Large intestine (tissue), 3 donors: ENCODE results near the gene PDE8B. TPM values are rescaled to one million over a fixed set of nuclear protein-coding genes. Genes with fewer than 3 reads are reported as not detected.

Source experiments
- DNase-seq, 2 donors: peaks; one replicate each; pipeline versions ENCODE4 v3.0.0 to v3.0.0-alpha.2; 2013
- H3K27ac ChIP-seq: one replicate; pipeline ENCODE4 v1.5.1; 2013; ENCODE audit warnings: low read length
- H3K27me3 ChIP-seq: 2 replicates; pipeline ENCODE4 v1.6.1; 2013; ENCODE audit warnings: low read length; ENCODE audit not compliant: control insufficient read depth, insufficient read depth
- H3K36me3 ChIP-seq: 2 replicates; pipeline ENCODE4 v1.6.1; 2013; ENCODE audit warnings: low read length; ENCODE audit not compliant: control insufficient read depth, insufficient read depth
- H3K4me1 ChIP-seq: one replicate; pipeline ENCODE4 v1.6.1; 2013; ENCODE audit warnings: low read length; ENCODE audit not compliant: control insufficient read depth, insufficient read depth
- H3K4me3 ChIP-seq: one replicate; pipeline ENCODE4 v1.5.1; 2013; ENCODE audit warnings: low read length
- H3K9me3 ChIP-seq: one replicate; pipeline ENCODE4 v1.6.1; 2013; ENCODE audit warnings: mild to moderate bottlenecking, low read depth, low read length, moderate library complexity; ENCODE audit not compliant: control insufficient read depth
- WGBS: methylation state at CpG from one replicate; pipeline ENCODE4 v1.1.5; 2013; ENCODE audit warnings: low lambda C conversion rate; ENCODE audit not compliant: insufficient coverage; 5-methylcytosine and 5-hydroxymethylcytosine counted together
- polyA plus RNA-seq: library from polyadenylated mRNA; unstranded; fragments of 120-200 nt; gene quantifications from one replicate; pipeline ENCODE4 v1.2.1, GENCODE V29; 2013

PDE8B gene
- polyA plus RNA-seq, 1 donor: 4.0 TPM

- no peaks in the 10 kb centered on the region for H3K9me3 ChIP-seq
- 100% methylated on average over 1 of the region's 2 CpGs for WGBS
- H3K4me1 ChIP-seq: no peaks in the 10 kb centered on the region
- no peaks in the 10 kb centered on the region for H3K36me3 ChIP-seq
- no peak for DNase-seq
- no peaks in the 10 kb centered on the region for H3K27me3 ChIP-seq
- no peak overlapping the region for H3K4me3 ChIP-seq
- H3K27ac ChIP-seq: no peak overlapping the region
These were observed 17.9 kb upstream of the PDE8B start for GRCh38 chr5:77192441-77193050.

- Histone ChIP-seq H3K4me1 (no peaks in the 10 kb centered on the region), H3K9me3 (no peaks in the 10 kb centered on the region), H3K27me3 (no peaks in the 10 kb centered on the region), H3K36me3 (no peaks in the 10 kb centered on the region), H3K4me3 (no peak overlapping the region), H3K27ac (no peak overlapping the region)
- no peak for DNase-seq
These were observed 15.7 kb upstream of the PDE8B start for GRCh38 chr5:77194762-77195161.

GRCh38 chr5:77197840-77198554 is 12.5 kb upstream of the PDE8B start:
- H3K9me3 ChIP-seq: no peaks in the 10 kb centered on the region
- no peaks in the 10 kb centered on the region for H3K27me3 ChIP-seq
- WGBS: 90% methylated on average over 1 of the region's 2 CpGs
- no peak overlapping the region for H3K27ac ChIP-seq
- H3K4me1 ChIP-seq: no peaks in the 10 kb centered on the region
- no peak for DNase-seq
- no peaks in the 10 kb centered on the region for H3K36me3 ChIP-seq
- H3K4me3 ChIP-seq: no peak overlapping the region

GRCh38 chr5:77200663-77201062 is 9.8 kb upstream of the PDE8B start:
- no peak overlapping the region for H3K4me3 ChIP-seq
- WGBS: no CpG with 5 or more reads among the region's 1 CpG
- no peak overlapping the region for H3K27ac ChIP-seq
- no peaks in the 10 kb centered on the region for H3K4me1 ChIP-seq
- DNase-seq: no peak
- no peaks in the 10 kb centered on the region for H3K36me3 ChIP-seq
- no peaks in the 10 kb centered on the region for H3K9me3 ChIP-seq
- H3K27me3 ChIP-seq: no peaks in the 10 kb centered on the region

GRCh38 chr5:77202145-77202544 is 8.3 kb upstream of the PDE8B start:
- H3K4me1 ChIP-seq: no peaks in the 10 kb centered on the region
- no peaks in the 10 kb centered on the region for H3K9me3 ChIP-seq
- no peak overlapping the region for H3K4me3 ChIP-seq
- no peak overlapping the region for H3K27ac ChIP-seq
- no peaks in the 10 kb centered on the region for H3K27me3 ChIP-seq
- H3K36me3 ChIP-seq: no peaks in the 10 kb centered on the region
- DNase-seq: no peak

GRCh38 chr5:77204967-77205366 is 5.5 kb upstream of the PDE8B start:
- H3K27me3 ChIP-seq: peaks cover 22% of the 10 kb centered on the region
- H3K9me3 ChIP-seq: no peaks in the 10 kb centered on the region
- WGBS: no CpG with 5 or more reads among the region's 2 CpGs
- no peaks in the 10 kb centered on the region for H3K36me3 ChIP-seq
- no peak overlapping the region for H3K27ac ChIP-seq
- DNase-seq: peak in 1 of 2 donors; percentile 15
- H3K4me3 ChIP-seq: no peak overlapping the region
- no peaks in the 10 kb centered on the region for H3K4me1 ChIP-seq

GRCh38 chr5:77208507-77209163 is 1.8 kb upstream of the PDE8B start:
- H3K4me1 ChIP-seq: no peaks in the 10 kb centered on the region
- H3K27me3 ChIP-seq: peaks cover 49% of the 10 kb centered on the region
- WGBS: no CpG with 5 or more reads among the region's 1 CpG
- no peak overlapping the region for H3K4me3 ChIP-seq
- no peaks in the 10 kb centered on the region for H3K9me3 ChIP-seq
- DNase-seq: no peak
- H3K36me3 ChIP-seq: no peaks in the 10 kb centered on the region
- H3K27ac ChIP-seq: no peak overlapping the region

- H3K9me3 ChIP-seq: no peaks in the 10 kb centered on the region
- H3K27ac ChIP-seq: no peak overlapping the region
- peak in 1 of 2 donors; percentile 12 for DNase-seq
- H3K4me1 ChIP-seq: no peaks in the 10 kb centered on the region
- peaks cover 53% of the 10 kb centered on the region for H3K27me3 ChIP-seq
- no CpG with 5 or more reads among the region's 14 CpGs for whole genome bisulfite sequencing
- H3K4me3 ChIP-seq: no peak overlapping the region
- H3K36me3 ChIP-seq: no peaks in the 10 kb centered on the region
These were observed 887 bp upstream of the PDE8B start for GRCh38 chr5:77209495-77210090.

- Histone ChIP-seq H3K36me3 (no peaks in the 10 kb centered on the region), H3K27ac (no peak overlapping the region), H3K4me3 (peak overlapping the region; percentile 30), H3K27me3 (peaks cover 61% of the 10 kb centered on the region), H3K9me3 (no peaks in the 10 kb centered on the region), H3K4me1 (no peaks in the 10 kb centered on the region)
- DNase-seq: peak in 1 of 2 donors; percentile 14
- no CpG with 5 or more reads among the region's 61 CpGs for WGBS
These were observed 647 bp downstream of the PDE8B start for GRCh38 chr5:77210964-77211690.

- no CpG with 5 or more reads among the region's 10 CpGs for WGBS
- peaks cover 62% of the 10 kb centered on the region for H3K27me3 ChIP-seq
These were observed 1.2 kb downstream of the PDE8B start for GRCh38 chr5:77211691-77212047.

More at GRCh38 chr5:77211691-77212047, 1.2 kb downstream of the PDE8B start:
- H3K27ac ChIP-seq: no peak overlapping the region
- DNase-seq: no peak
- no peaks in the 10 kb centered on the region for H3K9me3 ChIP-seq
- H3K36me3 ChIP-seq: no peaks in the 10 kb centered on the region
- H3K4me3 ChIP-seq: peak overlapping the region; percentile 30
- H3K4me1 ChIP-seq: no peaks in the 10 kb centered on the region
